Adrenal gland (tissue), 5 donors: Measurements from ENCODE around the gene DNAAF3.

Experiments used
- CTCF ChIP-seq, 6 experiments: fragments of 450-650 bp in 4 of 6; fragments of 200-600 bp in 2 of 6; sonication (generic) in 1 of 6; IDR thresholded peaks; 1 replicate in 5 of 6; 2 replicates in 1 of 6; pipeline versions ENCODE4 v1.5.1 to v1.8.0; 2016 to 2021; ENCODE audit warnings: antibody characterized with exemption in 6 of 6, mild to moderate bottlenecking in 2 of 6, moderate library complexity in 1 of 6
- POLR2A ChIP-seq, 2 donors: fragments of 450-650 bp; IDR thresholded peaks; one replicate each; pipeline ENCODE4 v1.6.1; 2017; ENCODE audit warnings: antibody characterized with exemption in 2 of 2, mild to moderate bottlenecking in 2 of 2, moderate library complexity in 1 of 2
- donor health status: DM: no; HTN: no; CAD: no.

GRCh38 chr19:55153652-55154264 lies 12.7 kb downstream of the DNAAF3 start:
- TF ChIP-seq CTCF (IDR thresholded peaks at IDR 0.05), result no peak
- no peak for TF ChIP-seq POLR2A (IDR thresholded peaks at IDR 0.05)
